Sigmoid colon (tissue), 7 donors: ENCODE data around the gene SLC35G3. TPM values are rescaled to one million over a fixed set of nuclear protein-coding genes. Genes with fewer than 3 reads are reported as not detected.
A peak's percentile ranks its signal among the peaks of the same experiment; 100 is the strongest.
"Not testable (repeated sequence)": the region's sequence is repeated elsewhere in the genome, so short reads cannot be mapped to it uniquely, and the experiment has no call there.

Experiments
- DNase-seq: peaks from one replicate; pipeline ENCODE4 v3.0.0-alpha.2; 2019
- H3K27ac ChIP-seq, 4 donors: fragments of 200-600 bp; sonication (generic); one replicate each; pipeline ENCODE4 v1.5.1; 2016 to 2019; ENCODE audit warnings: mild to moderate bottlenecking in 1 of 4
- H3K27me3 ChIP-seq, 3 donors: fragments of 200-600 bp; sonication (generic); one replicate each; pipeline ENCODE4 v1.5.1; 2019; ENCODE audit warnings: mild to moderate bottlenecking in 1 of 3
- H3K36me3 ChIP-seq, 4 donors: fragments of 200-600 bp; sonication (generic); one replicate each; pipeline ENCODE4 v1.5.1; 2016 to 2019
- H3K4me1 ChIP-seq, 4 donors: fragments of 200-600 bp; sonication (generic); one replicate each; pipeline ENCODE4 v1.5.1; 2017 to 2019
- H3K4me3 ChIP-seq, 4 donors: fragments of 200-600 bp; sonication (generic); one replicate each; pipeline ENCODE4 v1.5.1; 2017 to 2019; ENCODE audit warnings: mild to moderate bottlenecking in 2 of 4, moderate library complexity in 1 of 4
- H3K9me3 ChIP-seq, 4 donors: fragments of 200-600 bp in 3 of 4; sonication (generic) in 3 of 4; one replicate each; pipeline versions ENCODE4 v1.5.1 to v1.6.1; 2013 to 2019
- EP300 ChIP-seq, 4 donors: sonication (generic); formaldehyde crosslinking; IDR thresholded peaks; one replicate each; pipeline ENCODE4 v1.6.1; 2017; ENCODE audit warnings: antibody characterized with exemption in 4 of 4
- POLR2A ChIP-seq, 2 donors: fragments of 450-650 bp; IDR thresholded peaks; one replicate each; pipeline ENCODE4 v1.6.1; 2016; ENCODE audit warnings: antibody characterized with exemption in 2 of 2, mild to moderate bottlenecking in 2 of 2, moderate library complexity in 2 of 2
- POLR2AphosphoS5 ChIP-seq, 4 donors: sonication (generic); formaldehyde crosslinking; IDR thresholded peaks; one replicate each; pipeline ENCODE4 v1.6.1; 2017; ENCODE audit warnings: antibody characterized with exemption in 4 of 4
- WGBS, 2 donors: extraction: QIAGEN DNeasy Blood & Tissue Kit; methylation state at CpG; one replicate each; pipeline ENCODE4 v1.1.7; 2013; 5-methylcytosine and 5-hydroxymethylcytosine counted together
- intact Hi-C: fragments of 100-400 bp; cut with DNase I; formaldehyde crosslinking; loops from one replicate; pipeline ENCODE4 v1.15.1; 2023
- polyA plus RNA-seq, 3 donors: library from polyadenylated mRNA; stranded (reverse); fragments of 200-250 nt; gene quantifications; one replicate each; pipeline ENCODE4 v1.2.3, GENCODE V29; 2013
- total RNA-seq, 4 donors: library from RNA; depleted of rRNA; stranded (reverse); fragments of >200 nt; gene quantifications; one replicate each; pipeline ENCODE4 v1.1.0, GENCODE V29; 2016
- TF ChIP-seq, protein P1 (sequence below), 4 experiments: fragments of 450-650 bp in 3 of 4; fragments of 200-600 bp in 1 of 4; IDR thresholded peaks; one replicate each; pipeline ENCODE4 v1.5.1; 2016 to 2019; ENCODE audit warnings: antibody characterized with exemption in 4 of 4, mild to moderate bottlenecking in 3 of 4, moderate library complexity in 2 of 4
- donor health status: healthy with polysubstance abuse.
- donor health status: Bipolar disorder and iron deficiency.
- donor health status: healthy.

The SLC35G3 gene
- not detected for total RNA-seq
- polyA plus RNA-seq, result not detected

DNA sequence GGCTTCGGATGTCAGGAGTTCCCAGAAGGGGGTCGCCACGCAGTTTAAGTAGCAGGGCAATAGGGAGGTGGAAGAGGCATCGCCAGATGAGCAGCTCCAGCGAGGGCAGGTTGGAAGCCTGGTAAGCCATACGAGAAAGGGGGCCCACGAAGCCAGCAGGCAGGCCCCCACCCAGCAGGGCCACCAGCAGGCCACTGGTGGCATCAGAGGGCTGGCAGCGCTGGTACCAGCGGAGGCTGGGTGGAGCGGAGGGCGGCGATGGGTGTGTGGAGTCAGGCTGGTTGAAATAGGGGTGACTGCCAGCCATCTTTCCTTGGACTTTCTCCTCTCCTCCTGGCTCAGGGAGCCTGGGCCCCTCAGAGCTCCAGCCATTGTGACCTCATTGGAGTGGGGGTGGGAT lies at the start of gene SLC35G3:
TSS of gene SLC35G3 (minus strand) at position 393 of the 400 bp plus-strand sequence. CDS start at position 307, 86 bp downstream.
- intact Hi-C loops, DNase-seq, H3K27ac ChIP-seq, H3K27me3 ChIP-seq, H3K36me3 ChIP-seq, H3K4me1 ChIP-seq, H3K4me3 ChIP-seq, H3K9me3 ChIP-seq: not testable (repeated sequence)
- 93 to 95% methylated on average over 12 of the region's 12 CpGs for WGBS, 2 donors

DNA sequence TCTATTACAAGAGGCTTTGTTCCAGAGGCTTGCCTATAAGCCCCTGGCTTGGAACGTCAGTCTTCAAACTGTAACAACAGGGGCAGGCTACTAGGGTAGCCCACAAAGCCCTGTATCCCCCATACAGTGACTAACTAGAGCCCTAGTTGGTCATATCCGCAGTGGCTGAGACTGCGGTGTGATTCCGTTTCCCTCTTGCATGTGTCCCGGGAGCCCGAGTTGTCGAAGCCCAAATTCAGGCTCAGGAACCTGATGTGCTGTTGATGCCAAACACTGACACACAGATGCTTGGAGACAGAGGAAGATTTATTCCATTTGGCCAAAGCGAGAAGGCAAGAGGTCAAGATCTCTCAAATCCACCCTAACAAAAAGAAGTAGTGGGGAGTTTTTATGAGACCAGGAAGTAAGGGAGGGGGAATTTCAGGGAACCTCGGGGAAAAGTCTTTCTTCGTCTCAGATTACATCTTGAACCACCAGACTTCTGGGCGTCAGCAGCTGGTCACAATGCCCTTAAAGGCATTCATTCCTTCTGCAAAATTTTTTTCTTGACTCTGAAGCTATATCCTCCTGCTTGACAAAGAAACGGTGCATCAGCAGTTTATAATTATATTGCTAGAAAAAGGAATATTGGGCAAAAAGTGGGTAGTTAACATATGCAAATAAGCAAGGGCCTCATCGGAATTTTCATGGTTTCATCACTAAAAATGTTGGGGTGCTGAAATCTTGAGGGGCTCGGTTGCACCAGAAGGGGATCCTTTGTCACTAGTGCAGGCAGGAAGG lies 49.6 kb upstream of the SLC35G3 start:
- WGBS, 2 donors, result 4 to 5% methylated on average over 14 of the region's 14 CpGs
- DNase-seq, result peak; percentile 89
- Histone ChIP-seq H3K36me3 (peaks cover 0 to 9% (median 0%) of the 10 kb centered on the region in 4 donors), H3K4me3 (peak overlapping the region; percentile 66 to 86 (median 72)), H3K27ac (peak overlapping the region; percentile 94 to 99 (median 96)), H3K4me1 (peaks cover 0 to 36% (median 32%) of the 10 kb centered on the region in 4 donors), H3K27me3 (no peaks in the 10 kb centered on the region), H3K9me3 (no peaks in the 10 kb centered on the region)
- intact Hi-C loops, result loop anchor here (2.0 to 10.0 kb wide), 5 partner anchors 101 to 1301 kb away; partner anchors contain the start of genes GGNBP2, LIG3, NLE1 and SLFN11
- TF ChIP-seq, protein P1, sequence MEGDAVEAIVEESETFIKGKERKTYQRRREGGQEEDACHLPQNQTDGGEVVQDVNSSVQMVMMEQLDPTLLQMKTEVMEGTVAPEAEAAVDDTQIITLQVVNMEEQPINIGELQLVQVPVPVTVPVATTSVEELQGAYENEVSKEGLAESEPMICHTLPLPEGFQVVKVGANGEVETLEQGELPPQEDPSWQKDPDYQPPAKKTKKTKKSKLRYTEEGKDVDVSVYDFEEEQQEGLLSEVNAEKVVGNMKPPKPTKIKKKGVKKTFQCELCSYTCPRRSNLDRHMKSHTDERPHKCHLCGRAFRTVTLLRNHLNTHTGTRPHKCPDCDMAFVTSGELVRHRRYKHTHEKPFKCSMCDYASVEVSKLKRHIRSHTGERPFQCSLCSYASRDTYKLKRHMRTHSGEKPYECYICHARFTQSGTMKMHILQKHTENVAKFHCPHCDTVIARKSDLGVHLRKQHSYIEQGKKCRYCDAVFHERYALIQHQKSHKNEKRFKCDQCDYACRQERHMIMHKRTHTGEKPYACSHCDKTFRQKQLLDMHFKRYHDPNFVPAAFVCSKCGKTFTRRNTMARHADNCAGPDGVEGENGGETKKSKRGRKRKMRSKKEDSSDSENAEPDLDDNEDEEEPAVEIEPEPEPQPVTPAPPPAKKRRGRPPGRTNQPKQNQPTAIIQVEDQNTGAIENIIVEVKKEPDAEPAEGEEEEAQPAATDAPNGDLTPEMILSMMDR (IDR thresholded peaks at IDR 0.05), result no peak
- TF ChIP-seq EP300 (IDR thresholded peaks at IDR 0.05) (peak in 1 of 4 donors; percentile 4), POLR2A (IDR thresholded peaks at IDR 0.05) (no peak), POLR2AphosphoS5 (IDR thresholded peaks at IDR 0.05) (peak; percentile 27 to 73 (median 66))

DNA sequence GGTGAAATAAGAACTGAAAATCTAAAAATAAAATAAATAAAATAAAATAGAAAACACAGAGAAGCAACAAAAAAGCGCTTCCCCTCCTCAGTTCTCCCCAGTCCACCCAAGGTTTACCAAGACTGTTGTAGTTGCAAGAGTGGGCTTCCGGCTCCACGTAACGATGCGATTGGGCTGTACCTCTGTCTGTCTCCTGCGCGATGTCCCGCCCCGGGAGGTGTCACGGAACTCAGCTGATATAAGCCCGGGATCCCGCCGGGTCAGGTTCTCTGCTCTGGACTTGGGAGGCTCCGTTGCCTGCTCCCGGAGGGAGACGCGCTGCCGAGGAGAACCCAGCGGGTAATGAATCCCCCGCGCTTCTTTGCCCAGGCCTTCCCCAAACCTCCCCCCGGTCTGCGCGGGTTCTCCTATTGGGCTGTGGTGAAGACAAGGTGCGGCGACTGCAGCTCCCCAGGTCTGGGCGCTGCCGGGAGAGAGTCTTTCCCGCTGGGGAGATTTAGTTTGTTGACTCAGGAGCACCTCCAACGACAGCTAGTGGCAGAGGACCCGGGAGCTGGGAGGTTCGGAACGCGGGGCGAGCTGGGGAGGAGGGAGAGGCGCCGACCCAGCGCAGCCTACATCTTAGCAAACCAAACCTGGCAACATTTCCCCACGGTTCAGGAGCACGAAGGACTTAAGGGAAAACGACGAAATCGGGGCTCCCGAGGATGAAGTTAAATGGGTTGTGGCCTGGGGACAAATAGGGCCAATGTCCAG lies 48.8 kb upstream of the SLC35G3 start, which contains the start of gene SLFN5:
TSS of gene SLFN5 (plus strand) at position 268 of the 756 bp plus-strand sequence. CDS start 15,619 bp downstream, outside the sequence.
- peak within 1 kb of the TSS; percentile 94 to 99 (median 96) for H3K27ac ChIP-seq
- intact Hi-C loops, result loop anchor here (1.0 to 10.0 kb wide), 6 partner anchors 11 to 1302 kb away; partner anchors contain the start of genes GGNBP2, LIG3, NLE1 and SLFN11
- H3K4me1 ChIP-seq, result peaks cover 0 to 36% (median 32%) of the 10 kb centered on the region in 4 donors
- no peak for TF ChIP-seq EP300 (IDR thresholded peaks at IDR 0.05)
- TF ChIP-seq POLR2AphosphoS5 (IDR thresholded peaks at IDR 0.05), result peak; percentile 98 to 100 (median 99)
- peak; percentile 95 to 96 for TF ChIP-seq POLR2A (IDR thresholded peaks at IDR 0.05)
- TF ChIP-seq, protein P1 (IDR thresholded peaks at IDR 0.05), result no peak
- peak within 1 kb of the TSS; percentile 66 to 86 (median 72) for H3K4me3 ChIP-seq
- DNase-seq, result peak; percentile 98
- peaks cover 0 to 5% (median 0%) of the 10 kb centered on the region in 4 donors for H3K36me3 ChIP-seq
- 0% methylated on average over 44 of the region's 44 CpGs for WGBS, 2 donors
- H3K27me3 ChIP-seq, result no peaks in the 10 kb centered on the region
- H3K9me3 ChIP-seq, result no peaks in the 10 kb centered on the region

DNA sequence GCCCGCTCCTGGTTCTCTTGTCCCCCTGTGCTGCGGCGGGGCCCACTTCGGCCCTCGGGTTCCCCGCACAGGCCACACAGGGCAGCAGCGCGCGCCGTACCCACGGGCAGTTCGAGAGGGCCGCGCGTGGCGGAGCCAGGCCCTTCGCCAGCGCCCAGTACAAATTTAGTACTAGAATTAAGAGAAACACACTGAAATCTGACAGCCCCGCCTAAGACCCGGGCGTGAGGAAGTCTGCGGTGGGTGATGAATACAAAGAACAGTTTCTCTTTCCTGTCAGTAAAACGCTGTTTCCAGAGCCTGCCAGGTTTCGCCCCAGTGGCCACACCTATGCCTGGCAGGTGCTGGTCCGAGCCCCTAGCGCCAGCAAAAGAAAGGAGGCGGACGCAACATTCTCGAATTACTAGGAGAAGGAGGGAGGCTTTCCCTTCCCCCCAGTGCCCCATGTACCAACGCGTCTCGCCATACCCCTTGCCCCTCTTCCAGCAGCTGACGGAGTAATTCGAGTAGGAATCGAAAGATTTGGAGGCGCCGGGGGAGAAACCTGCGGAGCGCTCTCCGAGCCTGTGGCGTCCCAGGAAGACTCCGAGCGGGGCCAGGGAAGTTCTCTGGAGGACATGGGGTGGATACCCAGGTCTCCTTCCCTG lies 48.1 kb upstream of the SLC35G3 start:
- Histone ChIP-seq H3K4me3 (peak overlapping the region; percentile 66 to 86 (median 72)), H3K27ac (peak overlapping the region; percentile 94 to 99 (median 96)), H3K9me3 (no peaks in the 10 kb centered on the region), H3K4me1 (peaks cover 0 to 36% (median 32%) of the 10 kb centered on the region in 4 donors), H3K27me3 (no peaks in the 10 kb centered on the region), H3K36me3 (peaks cover 0 to 2% (median 0%) of the 10 kb centered on the region in 4 donors)
- TF ChIP-seq, protein P1 (IDR thresholded peaks at IDR 0.05), result peak in 2 of 4 experiments; percentile 28 to 37
- TF ChIP-seq POLR2A (IDR thresholded peaks at IDR 0.05) (no peak), POLR2AphosphoS5 (IDR thresholded peaks at IDR 0.05) (no peak), EP300 (IDR thresholded peaks at IDR 0.05) (no peak)
- peak; percentile 77 for DNase-seq
- 0 to 1% methylated on average over 43 of the region's 43 CpGs for WGBS, 2 donors
- intact Hi-C loops, result loop anchor here (1.0 to 10.0 kb wide), 6 partner anchors 12 to 1303 kb away; partner anchors contain the start of genes GGNBP2, LIG3, NLE1 and SLFN11
